Upper lobe of right lung (tissue), 1 donor: Measurements from ENCODE around the gene CELSR2. TPM values are rescaled to one million over a fixed set of nuclear protein-coding genes. Genes with fewer than 3 reads are reported as not detected.

ENCODE experiments used
- ATAC-seq: fragments of 200-7000 bp; cut with Tn5 transposase; one replicate; pipeline ENCODE4 v1.9.1; 2020; ENCODE audit warnings: mild to moderate bottlenecking, moderate library complexity
- DNase-seq: peaks from one replicate; pipeline ENCODE4 v3.0.0-alpha.2; 2020
- H3K27ac ChIP-seq: fragments of 200-600 bp; one replicate; pipeline ENCODE4 v1.8.0; 2022
- H3K27me3 ChIP-seq: fragments of 200-600 bp; one replicate; pipeline ENCODE4 v1.8.0; 2022; ENCODE audit warnings: mild to moderate bottlenecking
- H3K36me3 ChIP-seq: fragments of 200-600 bp; one replicate; pipeline ENCODE4 v1.8.0; 2022
- H3K4me1 ChIP-seq: fragments of 200-600 bp; one replicate; pipeline ENCODE4 v1.8.0; 2022
- H3K4me3 ChIP-seq: fragments of 200-600 bp; one replicate; pipeline ENCODE4 v1.8.0; 2022; ENCODE audit warnings: mild to moderate bottlenecking
- H3K9me3 ChIP-seq: fragments of 200-600 bp; one replicate; pipeline ENCODE4 v1.8.0; 2022
- CTCF ChIP-seq: fragments of 200-600 bp; IDR thresholded peaks from one replicate; pipeline ENCODE4 v1.8.0; 2022; ENCODE audit warnings: antibody characterized with exemption
- intact Hi-C: fragments of 100-400 bp; cut with DNase I; formaldehyde crosslinking; loops from one replicate; pipeline ENCODE4 v1.11.0; 2022
- total RNA-seq: library from RNA; stranded (reverse); fragmentation: NEBNext Ultra II Directional; extraction: Animal tissue kit (Norgen Biotek cat#: 25700); gene quantifications from one replicate; pipeline ENCODE4 v1.2.1, GENCODE V29; 2021
- donor health status: DM: no; HTN: yes; CAD: no; lungs with severe emphysema.

The CELSR2 gene
- total RNA-seq, 1 donor from 2014 or later: 7.4 TPM

- Histone ChIP-seq H3K36me3 (peaks cover 2% of the 10 kb centered on the region), H3K4me3 (no peak overlapping the region), H3K27me3 (no peaks in the 10 kb centered on the region), H3K4me1 (peaks cover 16% of the 10 kb centered on the region), H3K9me3 (no peaks in the 10 kb centered on the region), H3K27ac (no peak overlapping the region)
- no peak for TF ChIP-seq CTCF
- no peak for ATAC-seq
- peak; percentile 8 for DNase-seq
- intact Hi-C loops: no loop called here
Measured at GRCh38 chr1:109243860-109244552, 5.3 kb upstream of the CELSR2 start.

GRCh38 chr1:109246141-109246551 lies 3.2 kb upstream of the CELSR2 start:
- H3K27me3 ChIP-seq: no peaks in the 10 kb centered on the region
- H3K4me1 ChIP-seq: peaks cover 18% of the 10 kb centered on the region
- no peaks in the 10 kb centered on the region for H3K36me3 ChIP-seq
- intact Hi-C loops: no loop called here
- H3K4me3 ChIP-seq: no peak overlapping the region
- no peak for TF ChIP-seq CTCF
- H3K9me3 ChIP-seq: no peaks in the 10 kb centered on the region
- no peak for ATAC-seq
- H3K27ac ChIP-seq: no peak overlapping the region
- peak; percentile 44 for DNase-seq

- no peaks in the 10 kb centered on the region for H3K27me3 ChIP-seq
- TF ChIP-seq CTCF: no peak
- no peaks in the 10 kb centered on the region for H3K9me3 ChIP-seq
- DNase-seq: peak; percentile 46
- H3K4me3 ChIP-seq: no peak overlapping the region
- intact Hi-C loops: no loop called here
- peaks cover 14% of the 10 kb centered on the region for H3K4me1 ChIP-seq
- H3K36me3 ChIP-seq: no peaks in the 10 kb centered on the region
- no peak for ATAC-seq
- H3K27ac ChIP-seq: no peak overlapping the region
Measured at GRCh38 chr1:109247401-109248365, 1.7 kb upstream of the CELSR2 start.

- H3K4me3 ChIP-seq: no peak overlapping the region
- H3K27ac ChIP-seq: no peak overlapping the region
- H3K9me3 ChIP-seq: no peaks in the 10 kb centered on the region
- intact Hi-C loops: no loop called here
- DNase-seq (peak; percentile 48), ATAC-seq (no peak)
- no peak for TF ChIP-seq CTCF
- peaks cover 14% of the 10 kb centered on the region for H3K4me1 ChIP-seq
- no peaks in the 10 kb centered on the region for H3K36me3 ChIP-seq
- H3K27me3 ChIP-seq: no peaks in the 10 kb centered on the region
Measured at GRCh38 chr1:109248444-109248796, 919 bp upstream of the CELSR2 start.

- DNase-seq: peak; percentile 63
Measured at GRCh38 chr1:109249654-109250401, 489 bp downstream of the CELSR2 start.

More at GRCh38 chr1:109249654-109250401, 489 bp downstream of the CELSR2 start:
- H3K36me3 ChIP-seq: no peaks in the 10 kb centered on the region
- intact Hi-C loops: no loop called here
- no peak for TF ChIP-seq CTCF
- H3K27me3 ChIP-seq: no peaks in the 10 kb centered on the region
- peak overlapping the region; percentile 50 for H3K4me3 ChIP-seq
- ATAC-seq: peak; percentile 17
- H3K9me3 ChIP-seq: no peaks in the 10 kb centered on the region
- H3K27ac ChIP-seq: no peak overlapping the region
- H3K4me1 ChIP-seq: peaks cover 23% of the 10 kb centered on the region
